ENCODE data around the gene CYSRT1. TPM values are rescaled to one million over a fixed set of nuclear protein-coding genes. Genes with fewer than 3 reads are reported as not detected.
"Not testable (repeated sequence)": the region's sequence is repeated elsewhere in the genome, so short reads cannot be mapped to it uniquely, and the experiment has no call there.

Gene CYSRT1
- total RNA-seq, 2 experiments from 2014 or later = 1.7 to 2.9 TPM

- Histone ChIP-seq H3K79me2 (ENCODE audit: insufficient read depth, low read depth, low read length) (peaks cover 32% of the 10 kb centered on the region), H4K20me1 (ENCODE audit: insufficient read depth, low read length) (peaks cover 14% of the 10 kb centered on the region), H3K27ac (ENCODE audit: low read depth, low read length, poor library complexity, severe bottlenecking) (peak overlapping the region; percentile 29), H3K9me2 (ENCODE audit: insufficient read depth, low read length) (no peaks in the 10 kb centered on the region), H3K4me1 (ENCODE audit: insufficient read depth, low read length, poor library complexity, severe bottlenecking) (peaks cover 59% of the 10 kb centered on the region), H3K36me3 (ENCODE audit: insufficient read depth, low read length) (peaks cover 15% of the 10 kb centered on the region), H2AFZ (ENCODE audit: low read length) (no peak overlapping the region), H3K4me3 (ENCODE audit: low read depth, low read length, poor library complexity, severe bottlenecking) (peak overlapping the region; percentile 80), H3K4me2 (ENCODE audit: low read length) (peak overlapping the region; percentile 75), H3K9me3 (ENCODE audit: low read length) (no peaks in the 10 kb centered on the region)
- POLR2A ChIA-PET = interaction anchor here (0.8 to 3.3 kb wide), 2 partner anchors 16 to 17 kb away, joined by 3 to 26 read pairs; partner anchors contain the start of gene NELFB
- CTCF ChIA-PET (ENCODE audit: unreplicated experiment) = interaction anchor here (0.5 to 0.6 kb wide), 3 partner anchors 31 to 199 kb away, joined by 3 to 5 read pairs (median 3); no protein-coding TSS in a partner anchor
- TF ChIP-seq EZH2phosphoT487 (IDR thresholded peaks at IDR 0.05; ENCODE audit: borderline replicate concordance, low read depth, low read length) (no peak), CTCF (conservative IDR thresholded peaks at IDR 0.05; ENCODE audit: low read length) (no peak)
- BruUV-seq (replicated peaks) = no TSS peak
- intact Hi-C loops (cut with micrococcal nuclease; ENCODE audit: unreplicated experiment) = loop anchor here (2.0 kb wide), 2 partner anchors 31 to 169 kb away; no protein-coding TSS in a partner anchor
- DNase-seq (ENCODE audit: low spot score) = no peak
Measured at GRCh38 chr9:137237759-137238726, 13.1 kb downstream of the CYSRT1 start.

GRCh38 chr9:137239541-137240200, 14.7 kb downstream of the CYSRT1 start:
- H3K9me2 ChIP-seq (ENCODE audit: insufficient read depth, low read length); DNase-seq (ENCODE audit: low spot score); BruUV-seq (replicated peaks); H2AFZ ChIP-seq (ENCODE audit: low read length); H3K9me3 ChIP-seq (ENCODE audit: low read length): not testable (repeated sequence)
- H3K4me1 ChIP-seq (ENCODE audit: insufficient read depth, low read length, poor library complexity, severe bottlenecking) = peaks cover 67% of the 10 kb centered on the region
- peak overlapping the region; percentile 89 for H3K27ac ChIP-seq (ENCODE audit: low read depth, low read length, poor library complexity, severe bottlenecking)
- ChIA-PET POLR2A (interaction anchor here (1.2 to 3.3 kb wide), 3 partner anchors 15 to 110 kb away, joined by 3 to 26 read pairs (median 4); partner anchors contain the start of gene NELFB), CTCF (ENCODE audit: unreplicated experiment) (interaction anchor here (0.7 kb wide), 1 partner anchor 392 kb away, joined by 3 read pairs; no protein-coding TSS in a partner anchor)
- H4K20me1 ChIP-seq (ENCODE audit: insufficient read depth, low read length) = peaks cover 14% of the 10 kb centered on the region
- H3K36me3 ChIP-seq (ENCODE audit: insufficient read depth, low read length) = peaks cover 28% of the 10 kb centered on the region
- peak overlapping the region; percentile 80 for H3K4me3 ChIP-seq (ENCODE audit: low read depth, low read length, poor library complexity, severe bottlenecking)
- intact Hi-C loops (cut with micrococcal nuclease; ENCODE audit: unreplicated experiment) = loop anchor here (2.0 kb wide), 1 partner anchor 37 kb away; the partner anchor contains the start of gene TOR4A
- peaks cover 34% of the 10 kb centered on the region for H3K79me2 ChIP-seq (ENCODE audit: insufficient read depth, low read depth, low read length)
- H3K4me2 ChIP-seq (ENCODE audit: low read length) = peak overlapping the region; percentile 75

- intact Hi-C loops (cut with micrococcal nuclease; ENCODE audit: unreplicated experiment) = loop anchor here (2.0 kb wide), 1 partner anchor 36 kb away; the partner anchor contains the start of gene TOR4A
- Histone ChIP-seq H3K9me2 (ENCODE audit: insufficient read depth, low read length) (no peaks in the 10 kb centered on the region), H3K4me3 (ENCODE audit: low read depth, low read length, poor library complexity, severe bottlenecking) (peak overlapping the region; percentile 80), H2AFZ (ENCODE audit: low read length) (no peak overlapping the region; the same call in 1 of the 2 replicates), H3K4me1 (ENCODE audit: insufficient read depth, low read length, poor library complexity, severe bottlenecking) (peaks cover 60% of the 10 kb centered on the region), H3K9me3 (ENCODE audit: low read length) (no peaks in the 10 kb centered on the region), H3K36me3 (ENCODE audit: insufficient read depth, low read length) (peaks cover 28% of the 10 kb centered on the region), H3K79me2 (ENCODE audit: insufficient read depth, low read depth, low read length) (peaks cover 34% of the 10 kb centered on the region), H3K4me2 (ENCODE audit: low read length) (peak overlapping the region; percentile 75), H3K27ac (ENCODE audit: low read depth, low read length, poor library complexity, severe bottlenecking) (peak overlapping the region; percentile 89), H4K20me1 (ENCODE audit: insufficient read depth, low read length) (peaks cover 14% of the 10 kb centered on the region)
- TF ChIP-seq CTCF (conservative IDR thresholded peaks at IDR 0.05; ENCODE audit: low read length) (0 out of 2 replicates have a peak, but pooled peaks have one; percentile 32), EZH2phosphoT487 (IDR thresholded peaks at IDR 0.05; ENCODE audit: borderline replicate concordance, low read depth, low read length) (no peak)
- TSS peak; percentile 78 for BruUV-seq (replicated peaks)
- peak; percentile 74 for DNase-seq (ENCODE audit: low spot score)
- ChIA-PET POLR2A (interaction anchor here (0.7 to 3.3 kb wide), 11 partner anchors 15 to 235 kb away, joined by 3 to 26 read pairs (median 3); partner anchors contain the start of genes NELFB and SAPCD2), CTCF (ENCODE audit: unreplicated experiment) (interaction anchor here (0.6 to 1.0 kb wide), 2 partner anchors 89 to 104 kb away, joined by 3 read pairs; no protein-coding TSS in a partner anchor)
Measured at GRCh38 chr9:137240318-137240840, 15.4 kb downstream of the CYSRT1 start.

Data from OCI-LY7 (cell line).